NCI-H446 (cell line): ENCODE results near the gene TP73.
A peak's percentile ranks its signal among the peaks of the same experiment; 100 is the strongest.

Experiments
- DNase-seq, 2 experiments: peaks; one replicate each; lab custom pipeline; 2025; lab: John Stamatoyannopoulos, UW

Gene TP73

GRCh38 chr1:3708791-3709190 lies 56.5 kb downstream of the TP73 start:
- no peak for DNase-seq

- no peak for DNase-seq
These were observed 57.9 kb downstream of the TP73 start for GRCh38 chr1:3710251-3710650.

- no peak for DNase-seq
These were observed 59.1 kb downstream of the TP73 start for GRCh38 chr1:3711381-3711779.

- no peak for DNase-seq
These were observed 59.6 kb downstream of the TP73 start for GRCh38 chr1:3711780-3712451.

GRCh38 chr1:3712573-3713535 lies 60.5 kb downstream of the TP73 start:
- peak in 1 of 2 experiments; percentile 19 for DNase-seq

DNA sequence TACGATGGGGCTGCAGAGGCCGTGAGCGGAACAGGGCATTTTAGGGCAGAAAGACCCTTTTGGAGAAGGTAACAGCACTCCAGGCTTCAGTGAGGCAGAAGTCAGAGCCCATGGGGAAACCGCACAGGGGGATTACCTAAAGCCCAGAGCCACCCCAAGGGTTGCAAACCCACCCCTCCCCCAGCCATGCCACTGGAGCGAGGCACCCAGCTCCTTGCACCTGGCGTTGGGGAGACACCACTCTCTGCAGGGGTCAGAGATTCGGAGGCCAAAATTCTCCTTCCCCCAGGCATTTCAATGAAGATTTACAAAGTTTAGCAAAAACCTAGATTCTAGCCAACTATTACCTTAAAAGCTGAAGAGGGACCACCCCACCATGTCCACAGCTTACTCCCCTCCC lies 61.5 kb downstream of the TP73 start:
- no peak for DNase-seq

DNA sequence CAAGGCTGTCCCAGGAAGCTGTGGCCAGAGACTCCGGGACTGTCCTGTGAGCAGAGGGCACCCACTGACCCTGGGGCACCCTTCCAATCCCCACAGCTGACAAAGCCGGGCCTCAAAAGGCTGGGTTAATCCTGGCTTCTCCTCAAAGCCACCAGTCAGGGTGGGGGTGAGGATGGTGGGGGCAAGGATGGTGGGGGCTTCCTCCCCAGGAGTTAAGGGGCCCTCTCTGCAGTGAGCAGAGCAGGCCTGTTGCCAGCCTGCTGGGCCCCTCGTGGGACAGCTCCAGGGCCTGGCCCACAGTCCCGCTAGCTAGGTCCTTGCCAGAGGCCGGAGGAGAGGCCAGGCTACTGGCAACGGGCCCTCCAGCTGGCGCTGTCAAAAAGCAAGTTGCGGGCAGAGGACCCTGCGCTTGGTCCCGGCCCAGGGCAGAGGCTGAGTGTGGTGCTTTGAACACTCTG lies 62.0 kb downstream of the TP73 start:
- DNase-seq = peak in 1 of 2 experiments; percentile 42

DNA sequence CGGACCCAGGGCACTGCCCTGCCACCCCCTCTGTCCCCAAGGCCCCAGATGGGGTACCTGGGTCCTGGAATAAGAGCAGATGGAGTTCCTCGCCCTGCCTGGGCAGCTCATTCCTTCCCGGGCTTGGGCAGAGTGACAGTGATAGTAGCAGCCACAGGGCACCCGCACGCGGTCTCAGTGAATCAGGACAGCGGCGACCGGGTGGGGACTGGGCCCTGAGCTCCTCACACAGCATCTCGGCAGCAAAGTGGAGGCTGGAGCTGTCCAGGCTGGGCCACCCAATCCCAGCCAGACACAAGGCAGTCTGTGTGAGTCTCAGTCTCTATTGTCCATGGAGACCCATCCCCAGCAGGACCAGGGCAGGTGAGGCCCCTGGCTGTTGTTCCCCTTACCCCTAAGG lies 62.5 kb downstream of the TP73 start:
- DNase-seq = no peak

GRCh38 chr1:3716351-3716750 lies 64.0 kb downstream of the TP73 start:
- no peak for DNase-seq

DNA sequence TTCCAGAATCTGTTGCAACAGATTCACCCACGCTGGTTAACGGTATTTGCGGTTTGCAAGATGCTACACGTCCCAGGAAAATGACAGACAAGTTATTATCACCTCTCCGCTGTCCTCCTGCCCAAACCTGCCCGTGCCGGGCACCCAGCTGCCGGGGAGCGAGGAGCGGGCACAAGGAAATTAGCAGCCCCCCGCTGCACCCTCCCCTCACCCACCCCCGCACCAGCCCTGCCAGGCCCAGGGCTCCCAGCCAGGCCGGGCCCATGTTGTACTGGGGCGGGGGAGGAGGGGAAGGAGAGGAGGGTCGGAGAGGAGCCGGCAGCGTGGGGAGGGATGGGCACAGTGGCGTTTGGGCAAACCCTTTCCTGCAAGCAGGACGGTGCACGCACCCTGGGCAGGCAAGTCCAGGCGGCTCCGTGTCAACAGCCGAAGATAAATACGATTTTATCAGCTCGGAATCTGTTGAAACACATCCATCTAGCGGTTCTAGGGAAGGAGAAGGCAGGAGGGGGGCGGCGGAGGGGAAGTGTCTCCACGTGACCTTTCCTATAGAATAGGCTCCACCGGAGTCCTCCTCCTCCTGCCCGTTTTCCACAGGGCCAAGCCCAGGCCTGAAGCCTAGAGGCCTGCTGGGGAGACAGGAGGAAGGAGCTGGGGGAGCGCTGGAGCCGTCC lies 64.9 kb downstream of the TP73 start:
- DNase-seq = no peak

DNA sequence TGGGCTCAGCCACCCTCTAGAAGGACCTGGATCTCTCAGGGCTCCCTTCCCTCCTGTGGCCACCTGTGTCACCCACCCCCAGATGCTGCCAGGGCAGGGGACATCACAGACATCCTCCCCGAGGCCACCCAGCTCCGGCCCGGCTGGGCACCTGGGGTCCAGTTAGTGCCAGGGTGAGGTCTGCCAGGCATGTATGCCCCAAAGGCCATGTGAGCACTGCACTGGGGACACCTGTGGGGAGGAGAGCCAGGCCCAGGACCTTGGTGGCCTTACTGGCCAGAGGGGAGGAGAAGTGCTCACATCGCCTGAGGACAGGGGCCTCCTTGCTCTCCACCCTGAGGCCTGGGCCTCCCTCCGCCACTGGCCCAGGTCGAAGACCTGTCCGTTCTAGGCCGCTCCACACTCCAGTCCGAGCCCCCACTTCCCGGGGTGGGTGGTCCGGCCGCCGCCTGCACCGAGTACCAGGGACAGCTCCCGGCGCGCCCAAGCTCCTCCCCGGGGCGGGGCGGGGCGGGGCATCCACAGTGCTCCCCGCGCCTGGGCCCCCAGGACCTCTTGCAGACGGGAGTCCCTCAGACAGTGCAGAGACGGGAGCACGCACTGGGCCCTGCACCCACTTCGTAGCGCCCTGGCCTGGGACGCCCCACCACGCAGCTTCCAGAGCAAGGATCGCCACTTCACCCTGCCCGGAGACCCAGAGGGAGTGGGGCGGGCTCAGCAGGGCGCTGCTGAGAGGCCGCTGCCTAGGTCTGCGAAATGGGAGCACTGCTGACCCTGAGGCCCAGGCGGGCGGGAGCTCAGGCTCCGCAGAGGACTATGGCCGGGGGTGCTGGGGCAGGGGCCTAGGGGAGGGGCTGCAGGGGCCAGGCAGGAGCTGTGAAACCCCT lies 65.6 kb downstream of the TP73 start:
- no peak for DNase-seq

DNA sequence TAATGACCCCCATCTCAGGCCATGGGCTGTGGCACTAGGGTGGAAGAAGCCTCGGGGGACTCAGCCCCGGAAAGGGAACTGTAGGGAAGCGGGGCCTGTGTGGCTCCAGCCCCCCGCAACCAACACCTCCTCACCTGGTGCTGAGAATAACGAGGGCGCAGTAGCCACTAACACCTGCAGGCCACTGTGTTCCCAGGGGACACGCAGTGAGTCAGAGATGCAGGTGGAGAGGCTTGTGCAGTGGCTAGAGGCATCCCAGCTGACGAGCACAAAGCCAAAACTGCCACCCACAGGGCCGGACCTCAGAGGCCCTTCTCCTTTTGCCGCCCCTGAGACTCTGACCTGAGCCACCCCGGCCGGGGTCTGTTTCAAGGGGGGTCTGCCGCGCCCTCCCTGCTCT lies 66.4 kb downstream of the TP73 start:
- no peak for DNase-seq

DNA sequence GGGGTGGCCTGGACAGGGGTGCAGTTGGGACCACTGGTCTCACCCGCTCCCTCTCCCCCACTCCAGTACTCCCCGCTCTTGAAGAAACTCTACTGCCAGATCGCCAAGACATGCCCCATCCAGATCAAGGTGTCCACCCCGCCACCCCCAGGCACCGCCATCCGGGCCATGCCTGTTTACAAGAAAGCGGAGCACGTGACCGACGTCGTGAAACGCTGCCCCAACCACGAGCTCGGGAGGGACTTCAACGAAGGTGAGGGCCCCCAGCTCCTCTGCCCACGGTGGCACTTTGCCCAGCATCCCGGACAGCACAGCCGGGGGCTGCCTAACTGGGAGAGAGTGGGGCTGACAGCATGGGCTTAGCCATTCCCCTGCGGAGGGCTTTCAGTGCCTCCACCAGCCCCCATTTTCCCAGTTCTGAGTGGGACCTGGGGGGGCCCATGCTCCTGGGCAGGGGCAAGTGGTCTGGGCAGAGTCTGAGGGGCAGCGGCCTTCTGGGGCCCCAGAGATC lies 69.7 kb downstream of the TP73 start:
- DNase-seq = no peak

DNA sequence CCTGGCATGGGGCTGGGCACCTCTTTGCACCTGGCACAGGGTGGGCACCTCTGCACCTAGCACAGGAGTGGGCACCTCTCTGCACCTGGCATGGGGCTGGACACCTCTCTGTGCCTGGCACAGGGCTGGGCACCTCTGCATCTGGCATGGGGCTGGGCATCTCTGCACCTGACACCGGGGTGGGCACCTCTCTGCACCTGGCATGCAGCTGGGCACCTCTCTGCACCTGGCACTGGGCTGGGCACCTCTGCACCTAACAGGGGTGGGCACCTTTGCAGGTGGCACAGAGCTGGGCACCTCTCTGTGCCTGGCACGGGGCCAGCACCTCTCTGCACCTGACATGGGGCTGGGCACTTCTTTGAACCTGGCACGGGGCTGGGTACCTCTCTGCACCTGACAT lies 70.5 kb downstream of the TP73 start:
- DNase-seq = no peak

DNA sequence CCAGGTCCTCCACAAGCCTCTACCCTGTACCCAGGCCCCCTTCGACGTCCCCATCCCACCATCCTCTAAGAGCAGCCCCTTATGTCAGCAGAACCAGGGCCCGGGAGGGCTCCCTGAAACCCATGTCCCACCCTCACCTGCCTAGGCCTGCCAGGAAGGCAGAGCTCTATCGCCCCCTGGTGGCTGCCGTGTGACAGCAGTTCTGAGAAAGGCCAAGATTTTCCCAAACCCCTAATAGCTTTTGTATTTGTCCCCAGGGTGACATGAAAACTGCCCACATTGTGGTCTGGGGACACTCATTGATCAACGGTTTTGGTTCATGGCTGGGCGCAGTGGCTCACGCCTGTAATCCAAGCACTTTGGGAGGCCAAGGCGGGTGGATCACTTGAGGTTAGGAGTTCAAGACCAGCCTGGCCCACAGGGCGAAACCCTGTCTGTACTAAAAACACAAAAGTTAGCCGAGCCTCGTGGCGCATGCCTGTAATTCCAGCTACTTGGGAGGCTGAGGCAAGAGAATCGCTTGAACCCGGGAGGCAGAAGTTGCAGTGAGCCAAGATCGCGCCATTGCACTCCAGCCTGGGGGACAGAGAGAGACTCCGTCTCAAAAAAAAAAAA lies 72.2 kb downstream of the TP73 start:
- peak; percentile 55 to 73 for DNase-seq

DNA sequence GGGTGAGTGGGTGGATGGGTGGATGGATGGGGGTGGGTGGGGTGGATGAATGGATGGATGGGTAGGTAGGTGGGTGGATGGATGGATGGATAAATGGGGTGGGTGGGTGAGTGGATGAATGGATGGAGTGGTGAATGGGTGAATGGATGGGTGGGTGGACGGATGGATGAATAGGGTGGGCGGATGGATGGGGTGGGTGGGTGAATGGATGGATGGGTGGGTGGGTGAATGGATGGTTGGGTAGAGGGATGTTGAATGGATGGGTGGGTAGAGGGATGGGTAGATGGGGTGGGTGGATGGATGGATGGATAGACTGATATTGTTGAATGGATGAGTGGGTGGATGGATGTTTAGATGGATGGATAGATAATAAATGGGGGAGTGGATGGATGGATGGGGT lies 73.0 kb downstream of the TP73 start:
- no peak for DNase-seq

- DNase-seq = no peak
These were observed 74.9 kb downstream of the TP73 start for GRCh38 chr1:3727042-3727824.

GRCh38 chr1:3727825-3728776 lies 75.8 kb downstream of the TP73 start:
- DNase-seq = no peak
